IMR-90 (cell line): ENCODE results near the gene FAM234A.

Source experiments
- CEBPB ChIP-seq: IDR thresholded peaks from 2 replicates; pipeline ENCODE4 v1.6.1; 2012; ENCODE audit warnings: low read depth, low read length, improper control_type of control experiment
- CHD1 ChIP-seq: IDR thresholded peaks from 2 replicates; pipeline ENCODE4 v1.6.1; 2012; ENCODE audit warnings: low read depth, low read length, improper control_type of control experiment
- CTCF ChIP-seq: conservative IDR thresholded peaks from 2 replicates; pipeline ENCODE4 v1.5.1; 2012; ENCODE audit warnings: mild to moderate bottlenecking, low read depth, low read length, improper control_type of control experiment
- ELK1 ChIP-seq: fragments of 150-350 bp; IDR thresholded peaks from 2 replicates; pipeline ENCODE4 v1.6.1; 2016; ENCODE audit warnings: low read depth, mild to moderate bottlenecking, low read length, moderate library complexity, borderline replicate concordance
- MAZ ChIP-seq: IDR thresholded peaks from 2 replicates; pipeline ENCODE4 v1.6.1; 2012; ENCODE audit warnings: low read depth, mild to moderate bottlenecking, low read length, improper control_type of control experiment, moderate library complexity, borderline replicate concordance
- MXI1 ChIP-seq: IDR thresholded peaks from 2 replicates; pipeline ENCODE4 v1.6.1; 2012; ENCODE audit warnings: low read depth, mild to moderate bottlenecking, low read length, moderate library complexity, borderline replicate concordance
- NFE2L2 ChIP-seq: fragments of 150-350 bp; IDR thresholded peaks from 2 replicates; pipeline ENCODE4 v1.6.1; 2016; ENCODE audit warnings: low read depth, mild to moderate bottlenecking, low read length
- POLR2A ChIP-seq: IDR thresholded peaks from 2 replicates; pipeline ENCODE4 v1.6.1; 2012; ENCODE audit warnings: mild to moderate bottlenecking, low read depth, low read length
- RAD21 ChIP-seq: IDR thresholded peaks from 2 replicates; pipeline ENCODE4 v1.6.1; 2012; ENCODE audit warnings: low read length, improper control_type of control experiment
- RCOR1 ChIP-seq: IDR thresholded peaks from 2 replicates; pipeline ENCODE4 v1.6.1; 2012; ENCODE audit warnings: mild to moderate bottlenecking, low read length, improper control_type of control experiment; ENCODE audit not compliant: insufficient replicate concordance
- RFX5 ChIP-seq: IDR thresholded peaks from 2 replicates; pipeline ENCODE4 v1.8.0; 2012; ENCODE audit warnings: low read depth, mild to moderate bottlenecking, low read length, moderate library complexity
- SMC3 ChIP-seq: fragments of 150-350 bp; IDR thresholded peaks from 2 replicates; pipeline ENCODE4 v1.6.1; 2016; ENCODE audit warnings: low read depth, mild to moderate bottlenecking, antibody characterized with exemption, low read length, moderate library complexity
- USF2 ChIP-seq: fragments of 150-350 bp; IDR thresholded peaks from 2 replicates; pipeline ENCODE4 v1.6.1; 2017; ENCODE audit warnings: mild to moderate bottlenecking, antibody characterized with exemption, low read length, low read depth

GRCh38 chr16:229731-230281 lies 4.8 kb upstream of the FAM234A start:
- no peak for TF ChIP-seq CTCF
- no peak for TF ChIP-seq POLR2A
- no peak for TF ChIP-seq ELK1
- TF ChIP-seq MAZ = no peak
- no peak for TF ChIP-seq RCOR1
- no peak for TF ChIP-seq USF2
- TF ChIP-seq RAD21 = no peak
- no peak for TF ChIP-seq CHD1
- TF ChIP-seq CEBPB = no peak
- TF ChIP-seq NFE2L2 = no peak
- TF ChIP-seq SMC3 = no peak
- TF ChIP-seq RFX5 = no peak
- no peak for TF ChIP-seq MXI1
